T-cell (primary cell): Measurements from ENCODE around the gene MYRIP. TPM values are rescaled to one million over a fixed set of nuclear protein-coding genes. Genes with fewer than 3 reads are reported as not detected.

ENCODE experiments used
- ATAC-seq, 4 experiments: fragments of 200-7000 bp in 3 of 4; fragments of 150-1000 bp in 1 of 4; cut with Tn5 transposase; replicated peaks in 1 of 4; 1 replicate in 3 of 4; 2 replicates in 1 of 4; pipeline ENCODE4 v1.10.0; 2021; ENCODE audit warnings: moderate library complexity in 3 of 4, mild to moderate bottlenecking in 2 of 4, moderate number of reproducible peaks in 1 of 4
- CTCF ChIA-PET, 2 donors: fragments of 300-600 bp; sonication (Branson Sonifier 250); formaldehyde crosslinking; loops; one replicate each; lab custom pipeline; 2022; ENCODE audit warnings: antibody characterized with exemption in 2 of 2; lab: Charles Lee
- POLR2A ChIA-PET, 2 donors: fragments of 300-600 bp; sonication (Branson Sonifier 250); formaldehyde crosslinking; loops; one replicate each; lab custom pipeline; 2022; ENCODE audit warnings: antibody characterized with exemption in 2 of 2; lab: Charles Lee
- DNase-seq, 35 experiments: peaks; one replicate each; pipeline versions ENCODE4 v3.0.0 to v3.0.0-alpha.2; 2013 to 2023
- H3K27ac ChIP-seq: one replicate; pipeline ENCODE4 v1.5.1; 2013; ENCODE audit warnings: low read length
- H3K27me3 ChIP-seq, 2 experiments: replicated peaks in 1 of 2; 1 replicate in 1 of 2; 2 replicates in 1 of 2; pipeline versions ENCODE4 v1.6.1 to v1.7.0; 2013; ENCODE audit warnings: low read length in 1 of 2, mixed read lengths in 1 of 2; ENCODE audit not compliant: control insufficient read depth in 2 of 2, insufficient read depth in 2 of 2; ENCODE audit errors: extremely low read depth in 1 of 2
- H3K36me3 ChIP-seq, 2 donors: 1 replicate in 1 of 2; 2 replicates in 1 of 2; pipeline versions ENCODE4 v1.6.1 to v1.7.0; 2013; ENCODE audit warnings: low read length in 1 of 2; ENCODE audit not compliant: control insufficient read depth in 2 of 2, insufficient read depth in 1 of 2; ENCODE audit errors: extremely low read depth in 1 of 2
- H3K4me1 ChIP-seq, 2 experiments: 1 replicate in 1 of 2; 2 replicates in 1 of 2; pipeline versions ENCODE4 v1.6.1 to v1.7.0; 2013; ENCODE audit warnings: low read length in 2 of 2, mixed read lengths in 1 of 2; ENCODE audit not compliant: insufficient read depth in 2 of 2, control insufficient read depth in 1 of 2; ENCODE audit errors: extremely low read depth in 1 of 2
- H3K4me3 ChIP-seq, 2 donors: 1 replicate in 1 of 2; 2 replicates in 1 of 2; pipeline versions ENCODE4 v1.5.1 to v1.7.0; 2013; ENCODE audit warnings: mild to moderate bottlenecking in 2 of 2, low read length in 1 of 2, moderate library complexity in 1 of 2; ENCODE audit not compliant: control insufficient read depth in 1 of 2; ENCODE audit errors: extremely low read depth in 1 of 2
- H3K9me3 ChIP-seq: 2 replicates; pipeline ENCODE4 v1.7.0; 2013
- H3K27ac Mint-ChIP-seq, 2 donors: one replicate each; pipeline ENCODE4 v1.8.0; 2020 to 2021; ENCODE audit warnings: mild to moderate bottlenecking in 2 of 2, mixed read lengths in 2 of 2
- H3K27me3 Mint-ChIP-seq, 2 donors: one replicate each; pipeline ENCODE4 v1.8.0; 2021 to 2022; ENCODE audit warnings: mixed read lengths in 2 of 2
- H3K36me3 Mint-ChIP-seq: one replicate; pipeline ENCODE4 v1.8.0; 2021; ENCODE audit warnings: mixed read lengths
- H3K4me1 Mint-ChIP-seq, 3 donors: one replicate each; pipeline ENCODE4 v1.8.0; 2020 to 2022; ENCODE audit warnings: mixed read lengths in 3 of 3, mild to moderate bottlenecking in 1 of 3
- H3K4me3 Mint-ChIP-seq, 3 donors: one replicate each; pipeline ENCODE4 v1.8.0; 2020 to 2022; ENCODE audit warnings: mild to moderate bottlenecking in 3 of 3, mixed read lengths in 3 of 3, moderate library complexity in 3 of 3
- H3K9me3 Mint-ChIP-seq, 3 donors: one replicate each; pipeline ENCODE4 v1.8.0; 2020 to 2022; ENCODE audit warnings: mixed read lengths in 3 of 3
- WGBS: methylation state at CpG from one replicate; pipeline ENCODE4 v1.1.5; 2013; ENCODE audit warnings: missing lambda C conversion rate; ENCODE audit not compliant: insufficient coverage; 5-methylcytosine and 5-hydroxymethylcytosine counted together
- total RNA-seq, 35 experiments: library from RNA in 6 of 35; stranded (reverse) in 6 of 35; fragments of 120-200 nt in 1 of 35; gene quantifications; one replicate each; pipeline versions ENCODE4 v1.2.1 to v1.2.4 and lab custom pipeline; 2013 to 2026

MYRIP gene
- total RNA-seq, 5 donors from 2014 or later (not counting 1 experiment from before 2014, with no cell fraction given), result not detected

DNA sequence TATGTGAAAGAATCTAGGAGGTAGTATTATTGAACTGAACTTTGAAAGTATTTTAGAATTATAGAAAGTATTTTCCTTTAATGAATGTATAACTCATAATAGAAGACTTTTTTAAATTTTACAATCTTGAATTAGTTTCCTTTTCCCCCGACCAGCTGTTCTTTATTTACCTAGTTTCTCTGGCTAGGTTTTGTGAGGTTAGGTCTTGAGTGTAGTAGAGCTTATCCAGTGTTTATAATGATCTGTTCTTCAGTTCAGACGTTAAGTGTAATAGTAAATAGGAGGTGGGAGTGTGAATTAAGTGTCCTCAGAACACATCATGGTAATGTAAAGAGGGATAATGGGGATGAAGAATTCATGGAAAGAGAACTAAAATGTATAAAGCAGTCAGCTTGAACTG lies 93.8 kb downstream of the MYRIP start:
- Histone ChIP-seq H3K4me1 (no peaks in the 10 kb centered on the region), H3K9me3 (no peaks in the 10 kb centered on the region), H3K36me3 (no peaks in the 10 kb centered on the region), H3K27ac (no peak overlapping the region), H3K4me3 (no peak overlapping the region), H3K27me3 (no peaks in the 10 kb centered on the region)
- Mint-ChIP-seq H3K4me1 (no peaks in the 10 kb centered on the region), H3K9me3 (no peaks in the 10 kb centered on the region), H3K27me3 (no peaks in the 10 kb centered on the region), H3K36me3 (no peaks in the 10 kb centered on the region), H3K4me3 (no peak overlapping the region), H3K27ac (no peak overlapping the region)
- POLR2A ChIA-PET, result no interaction called here
- no peak for ATAC-seq
- CTCF ChIA-PET, result no interaction called here
- DNase-seq, result no peak
- WGBS, result 67% methylated on average over 1 of the region's 2 CpGs

DNA sequence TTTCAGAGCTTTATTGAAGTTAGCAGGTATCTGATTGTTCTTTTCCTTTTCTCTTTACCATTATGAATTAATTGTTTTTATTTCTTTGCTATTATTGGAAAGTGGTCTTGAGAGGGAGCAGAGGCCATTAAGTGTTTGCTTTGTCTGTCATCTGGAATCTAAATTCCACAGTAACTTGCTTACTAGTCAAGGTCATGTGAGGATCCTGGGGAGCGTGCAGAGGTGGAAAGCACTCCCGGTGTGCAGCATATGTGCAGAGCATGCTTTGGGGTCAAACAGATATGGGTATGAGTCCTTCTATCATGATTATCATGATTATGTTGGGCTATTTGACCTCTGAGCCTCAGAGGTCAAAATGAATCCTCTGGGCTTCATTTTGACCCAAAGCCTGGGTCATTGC lies 96.4 kb downstream of the MYRIP start:
- ChIA-PET CTCF (no interaction called here), POLR2A (no interaction called here)
- ATAC-seq (no peak), DNase-seq (no peak)
- H3K4me1 ChIP-seq, result no peaks in the 10 kb centered on the region
- no peak overlapping the region for H3K4me3 ChIP-seq
- Mint-ChIP-seq H3K4me1 (no peaks in the 10 kb centered on the region), H3K27ac (no peak overlapping the region), H3K36me3 (no peaks in the 10 kb centered on the region), H3K27me3 (peaks cover 0 to 3% of the 10 kb centered on the region in 2 donors), H3K4me3 (no peak overlapping the region), H3K9me3 (no peaks in the 10 kb centered on the region)
- H3K27ac ChIP-seq, result no peak overlapping the region
- no peaks in the 10 kb centered on the region for H3K36me3 ChIP-seq
- H3K27me3 ChIP-seq, result no peaks in the 10 kb centered on the region
- H3K9me3 ChIP-seq, result no peaks in the 10 kb centered on the region
- WGBS, result 85% methylated on average over 2 of the region's 2 CpGs

DNA sequence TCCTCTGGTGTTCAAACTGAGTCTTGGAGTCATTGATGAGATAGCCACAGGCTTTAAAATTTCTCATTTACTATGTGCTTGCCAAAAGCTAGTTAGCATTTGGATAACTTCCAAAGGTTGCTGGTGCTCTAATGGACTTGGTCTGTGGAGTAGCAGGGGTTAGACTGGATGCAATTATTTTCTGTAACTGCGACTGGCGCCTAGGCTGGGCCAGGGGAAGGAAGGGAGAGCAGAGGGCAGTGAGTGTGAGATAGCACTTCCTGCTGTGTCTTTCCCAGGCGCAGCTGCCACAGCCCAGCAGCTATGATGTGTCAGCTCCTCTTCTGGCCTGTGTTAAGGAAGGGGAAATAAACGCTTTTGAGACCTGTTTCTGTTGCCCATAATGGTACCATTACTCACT lies 98.6 kb downstream of the MYRIP start:
- Histone ChIP-seq H3K27ac (no peak overlapping the region), H3K36me3 (no peaks in the 10 kb centered on the region), H3K4me3 (no peak overlapping the region), H3K27me3 (peaks cover 0 to 2% of the 10 kb centered on the region in 2 experiments), H3K9me3 (no peaks in the 10 kb centered on the region), H3K4me1 (no peaks in the 10 kb centered on the region)
- peak overlapping the region in 1 of 2 donors; percentile 12 for H3K27ac Mint-ChIP-seq
- DNase-seq, result no peak
- ChIA-PET CTCF (no interaction called here), POLR2A (no interaction called here)
- 53% methylated on average over 2 of the region's 4 CpGs for WGBS
- H3K4me1 Mint-ChIP-seq, result no peaks in the 10 kb centered on the region
- H3K36me3 Mint-ChIP-seq, result no peaks in the 10 kb centered on the region
- H3K27me3 Mint-ChIP-seq, result peaks cover 0 to 3% of the 10 kb centered on the region in 2 donors
- H3K9me3 Mint-ChIP-seq, result no peaks in the 10 kb centered on the region
- no peak overlapping the region for H3K4me3 Mint-ChIP-seq
- no peak for ATAC-seq

DNA sequence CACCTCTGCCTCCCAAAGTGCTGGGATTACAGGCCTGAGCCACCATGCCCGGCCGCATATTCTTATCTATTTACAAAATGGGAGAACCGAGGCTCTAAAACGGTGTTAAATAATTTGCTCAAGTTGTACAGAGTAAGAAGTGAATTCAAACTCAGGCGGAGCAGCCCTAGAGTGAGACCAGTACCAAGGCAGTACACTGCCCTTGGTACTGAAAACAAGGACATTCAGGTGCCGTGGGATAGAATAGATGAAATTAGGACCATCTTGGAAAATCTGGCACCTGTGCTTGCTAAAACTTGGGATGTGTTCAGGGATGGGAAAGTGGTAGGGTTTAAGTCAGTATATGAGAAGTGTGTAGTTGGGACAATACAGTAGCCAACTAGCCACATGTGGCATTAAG lies 100.7 kb downstream of the MYRIP start:
- H3K9me3 Mint-ChIP-seq, result no peaks in the 10 kb centered on the region
- CTCF ChIA-PET, result no interaction called here

DNA sequence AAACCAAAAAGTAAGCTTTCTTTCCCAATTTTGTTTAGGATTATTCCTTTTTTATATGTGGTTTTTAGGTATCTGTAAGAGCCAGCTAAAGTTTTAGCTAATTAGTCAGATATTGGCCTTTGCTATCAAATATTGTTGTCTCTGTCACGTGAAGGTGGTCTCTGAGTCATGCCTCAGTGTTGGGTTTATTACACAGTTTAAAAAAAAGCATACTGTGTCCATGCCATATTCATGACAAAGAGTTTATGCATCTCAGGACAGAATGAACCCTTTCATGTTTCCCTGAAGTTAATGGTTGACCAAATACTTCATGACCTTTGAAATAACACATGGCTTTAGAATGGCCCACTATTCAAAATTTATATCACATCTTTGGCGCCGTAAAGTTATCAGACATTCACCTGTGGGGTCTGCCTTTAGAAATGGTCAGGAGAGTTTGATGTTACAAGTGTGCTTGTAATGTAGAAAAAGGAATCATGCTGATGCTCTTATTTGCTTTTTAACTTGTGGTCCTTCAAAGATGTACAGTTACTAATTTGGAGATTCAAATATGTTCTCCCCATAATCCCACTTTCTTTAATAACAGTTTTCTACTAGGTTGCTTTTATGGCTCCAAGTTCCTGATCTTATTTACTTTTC lies 101.5 kb downstream of the MYRIP start:
- DNase-seq, result no peak
- H3K36me3 Mint-ChIP-seq, result no peaks in the 10 kb centered on the region

More for the DNA sequence above, 100.7 kb downstream of the MYRIP start:
- Histone ChIP-seq H3K27me3 (peaks cover 0 to 2% of the 10 kb centered on the region in 2 experiments), H3K9me3 (no peaks in the 10 kb centered on the region), H3K4me3 (no peak overlapping the region), H3K27ac (no peak overlapping the region), H3K36me3 (no peaks in the 10 kb centered on the region), H3K4me1 (no peaks in the 10 kb centered on the region)
- no peaks in the 10 kb centered on the region for H3K36me3 Mint-ChIP-seq
- H3K27ac Mint-ChIP-seq, result no peak overlapping the region
- no peak overlapping the region for H3K4me3 Mint-ChIP-seq
- WGBS, result 81% methylated on average over 4 of the region's 6 CpGs
- no peak for ATAC-seq
- POLR2A ChIA-PET, result no interaction called here
- no peaks in the 10 kb centered on the region for H3K4me1 Mint-ChIP-seq
- H3K27me3 Mint-ChIP-seq, result peaks cover 0 to 3% of the 10 kb centered on the region in 2 donors
- DNase-seq, result no peak

DNA sequence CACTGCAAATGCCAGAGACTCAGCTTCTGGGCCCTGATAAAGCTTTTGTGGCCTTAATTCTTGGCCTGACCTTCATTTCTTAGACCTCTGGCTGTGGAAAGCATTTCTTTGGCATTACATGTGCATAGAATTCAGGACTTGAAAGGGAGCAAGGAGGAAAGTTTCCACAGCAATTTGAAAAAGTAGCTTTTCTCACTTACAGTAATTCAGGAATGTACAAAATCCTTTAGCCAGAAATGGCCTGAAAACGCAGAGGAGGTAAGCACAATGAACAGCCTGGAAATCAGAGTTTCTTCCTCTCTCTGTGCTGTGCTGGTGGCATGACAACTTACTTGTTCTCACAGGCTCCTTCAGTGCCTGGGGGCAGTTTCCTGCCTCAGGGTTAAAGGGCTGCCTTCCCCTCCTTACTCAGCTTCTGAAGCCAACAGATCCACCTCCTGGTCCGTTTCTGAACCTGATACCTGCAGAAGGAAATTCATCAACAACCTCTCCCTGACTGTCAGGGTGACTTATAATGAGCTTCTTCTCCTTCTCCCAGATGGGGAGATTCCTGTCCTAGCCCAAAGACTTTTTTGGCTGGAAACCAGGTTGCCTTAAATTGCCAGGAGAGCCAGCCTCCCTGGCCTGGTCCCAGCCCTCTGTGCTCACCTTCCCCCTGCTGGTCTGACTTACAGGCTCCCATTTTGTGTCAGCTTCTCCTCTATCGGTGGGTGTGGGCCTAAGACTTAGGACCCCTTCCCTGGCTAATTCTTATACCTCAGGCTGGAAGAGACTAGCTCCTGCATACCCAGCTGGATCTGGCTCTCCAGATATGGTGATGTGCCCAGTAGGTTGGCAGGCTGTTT lies 102.3 kb downstream of the MYRIP start:
- no peaks in the 10 kb centered on the region for H3K36me3 Mint-ChIP-seq
- ChIA-PET POLR2A (no interaction called here), CTCF (no interaction called here)
- no peaks in the 10 kb centered on the region for H3K4me1 Mint-ChIP-seq
- H3K27me3 ChIP-seq, result peaks cover 0 to 2% of the 10 kb centered on the region in 2 experiments
- no peaks in the 10 kb centered on the region for H3K36me3 ChIP-seq
- H3K9me3 Mint-ChIP-seq, result no peaks in the 10 kb centered on the region
- no peak overlapping the region for H3K27ac ChIP-seq
- whole genome bisulfite sequencing, result 36% methylated on average over 2 of the region's 3 CpGs
- no peak overlapping the region for H3K4me3 Mint-ChIP-seq
- no peak overlapping the region for H3K27ac Mint-ChIP-seq
- DNase-seq, result no peak
- no peaks in the 10 kb centered on the region for H3K9me3 ChIP-seq
- no peak for ATAC-seq
- no peak overlapping the region for H3K4me3 ChIP-seq
- H3K4me1 ChIP-seq, result no peaks in the 10 kb centered on the region
- peaks cover 0 to 3% of the 10 kb centered on the region in 2 donors for H3K27me3 Mint-ChIP-seq

More for the DNA sequence above, 101.5 kb downstream of the MYRIP start:
- Histone ChIP-seq H3K4me1 (no peaks in the 10 kb centered on the region), H3K27me3 (peaks cover 0 to 2% of the 10 kb centered on the region in 2 experiments), H3K36me3 (no peaks in the 10 kb centered on the region), H3K27ac (no peak overlapping the region), H3K9me3 (no peaks in the 10 kb centered on the region), H3K4me3 (no peak overlapping the region)
- WGBS, result no CpG with 5 or more reads among the region's 3 CpGs
- H3K27ac Mint-ChIP-seq, result no peak overlapping the region
- no peaks in the 10 kb centered on the region for H3K4me1 Mint-ChIP-seq
- no peak overlapping the region for H3K4me3 Mint-ChIP-seq
- peaks cover 0 to 3% of the 10 kb centered on the region in 2 donors for H3K27me3 Mint-ChIP-seq
- no peaks in the 10 kb centered on the region for H3K9me3 Mint-ChIP-seq
- no peak for ATAC-seq
- ChIA-PET POLR2A (no interaction called here), CTCF (no interaction called here)
